IMR-90 (cell line): ENCODE measurements around the gene ACHE. TPM values are rescaled to one million over a fixed set of nuclear protein-coding genes. Genes with fewer than 3 reads are reported as not detected.

Experiments
- ATAC-seq: fragments of 200-7000 bp; cut with Tn5 transposase; 2 replicates; pipeline ENCODE4 v1.9.1; 2020; ENCODE audit warnings: low read depth, mild to moderate bottlenecking, moderate library complexity
- BruUV-seq: library from RNA; stranded (reverse); fragments of 400-500 nt; replicated peaks from 2 replicates; lab custom pipeline; 2021; lab: Mats Ljungman, UMichigan
- CTCF ChIA-PET: fragments of 300-600 bp; formaldehyde crosslinking; extraction: SDS; loops from one replicate; lab custom pipeline; 2021; ENCODE audit warnings: antibody characterized with exemption; lab: Yijun Ruan, JAX
- POLR2A ChIA-PET: fragments of 300-600 bp; sonication (Branson Sonifier 250); formaldehyde crosslinking; loops from one replicate; lab custom pipeline; 2022; ENCODE audit warnings: antibody characterized with exemption; ENCODE audit not compliant: unreplicated experiment; lab: Charles Lee
- DNase-seq: peaks from one replicate; pipeline ENCODE4 v3.0.0; 2013
- H2AFZ ChIP-seq: replicated peaks from 2 replicates; pipeline ENCODE3; 2013; ENCODE audit warnings: low read length, mild to moderate bottlenecking; ENCODE audit not compliant: poor library complexity
- H2AK5ac ChIP-seq: 2 replicates; pipeline ENCODE4 v1.6.1; 2013; ENCODE audit warnings: low read depth, low read length, inconsistent platforms
- H2AK9ac ChIP-seq: replicated peaks from 2 replicates; pipeline ENCODE3; 2013; ENCODE audit warnings: mild to moderate bottlenecking, low read depth, low read length, moderate library complexity; ENCODE audit not compliant: poor library complexity
- H2BK120ac ChIP-seq: 2 replicates; pipeline ENCODE4 v1.6.1; 2013; ENCODE audit warnings: low read depth, low read length, inconsistent platforms
- H2BK15ac ChIP-seq: 3 replicates; pipeline ENCODE4 v1.6.1; 2013; ENCODE audit warnings: low read depth, low read length, inconsistent platforms
- H2BK20ac ChIP-seq: 2 replicates; pipeline ENCODE4 v1.6.1; 2013; ENCODE audit warnings: low read depth, mild to moderate bottlenecking, inconsistent platforms, low read length, moderate library complexity
- H2BK5ac ChIP-seq: 2 replicates; pipeline ENCODE4 v1.6.1; 2013; ENCODE audit warnings: mild to moderate bottlenecking, low read depth, low read length, inconsistent platforms; ENCODE audit not compliant: poor library complexity, severe bottlenecking
- H3K14ac ChIP-seq: replicated peaks from 2 replicates; pipeline ENCODE4 v1.6.1; 2013; ENCODE audit warnings: low read depth, low read length, inconsistent platforms
- H3K18ac ChIP-seq: 2 replicates; pipeline ENCODE4 v1.6.1; 2013; ENCODE audit warnings: low read depth, low read length, control low read depth
- H3K23ac ChIP-seq: 2 replicates; pipeline ENCODE4 v1.6.1; 2013; ENCODE audit warnings: low read depth, low read length, inconsistent platforms
- H3K27ac ChIP-seq: 2 replicates; pipeline ENCODE4 v1.5.1; 2013; ENCODE audit warnings: mild to moderate bottlenecking, control low read depth, low read length; ENCODE audit not compliant: insufficient read depth
- H3K27me3 ChIP-seq: 2 replicates; pipeline ENCODE4 v1.6.1; 2013; ENCODE audit warnings: low read length; ENCODE audit not compliant: control insufficient read depth, insufficient read depth
- H3K36me3 ChIP-seq: 2 replicates; pipeline ENCODE4 v1.6.1; 2013; ENCODE audit warnings: low read length, mixed read lengths; ENCODE audit not compliant: control insufficient read depth, insufficient read depth
- H3K4ac ChIP-seq: 2 replicates; pipeline ENCODE4 v1.6.1; 2013; ENCODE audit warnings: low read depth, low read length, inconsistent platforms
- H3K4me1 ChIP-seq: 2 replicates; pipeline ENCODE4 v1.6.1; 2013; ENCODE audit warnings: low read length, mixed read lengths; ENCODE audit not compliant: control insufficient read depth, insufficient read depth
- H3K4me2 ChIP-seq: 2 replicates; pipeline ENCODE4 v1.6.1; 2013; ENCODE audit warnings: low read depth, mild to moderate bottlenecking, control low read depth, low read length, moderate library complexity
- H3K4me3 ChIP-seq: 2 replicates; pipeline ENCODE4 v1.5.1; 2013; ENCODE audit warnings: low read depth, mild to moderate bottlenecking, control low read depth, low read length, moderate library complexity; ENCODE audit not compliant: insufficient read depth
- H3K56ac ChIP-seq: 2 replicates; pipeline ENCODE4 v1.6.1; 2013; ENCODE audit warnings: low read length, inconsistent platforms; ENCODE audit not compliant: insufficient read depth; ENCODE audit errors: extremely low read depth
- H3K79me1 ChIP-seq, 2 experiments: 2 replicates each; pipeline ENCODE4 v1.6.1; 2013; ENCODE audit warnings: low read length in 2 of 2, inconsistent platforms in 1 of 2, low read depth in 1 of 2
- H3K9ac ChIP-seq: 2 replicates; pipeline ENCODE4 v1.6.1; 2013; ENCODE audit warnings: low read depth, low read length, control low read depth
- H3K9me1 ChIP-seq: 2 replicates; pipeline ENCODE4 v1.6.1; 2013; ENCODE audit warnings: low read length, inconsistent platforms; ENCODE audit not compliant: insufficient read depth
- H3K9me3 ChIP-seq: 2 replicates; pipeline ENCODE4 v1.6.1; 2013; ENCODE audit warnings: low read length; ENCODE audit not compliant: control insufficient read depth, insufficient read depth
- H4K20me1 ChIP-seq: 2 replicates; pipeline ENCODE4 v1.6.1; 2013; ENCODE audit warnings: low read length, inconsistent platforms; ENCODE audit not compliant: insufficient read depth
- H4K5ac ChIP-seq: 2 replicates; pipeline ENCODE4 v1.6.1; 2013; ENCODE audit warnings: mild to moderate bottlenecking, low read depth, low read length, control low read depth
- H4K8ac ChIP-seq, 2 experiments: 2 replicates each; pipeline ENCODE4 v1.6.1; 2013; ENCODE audit warnings: low read depth in 2 of 2, low read length in 2 of 2, control low read depth in 1 of 2, inconsistent platforms in 1 of 2
- H4K91ac ChIP-seq: 2 replicates; pipeline ENCODE4 v1.6.1; 2013; ENCODE audit warnings: low read depth, low read length, inconsistent platforms; ENCODE audit not compliant: insufficient read depth
- BHLHE40 ChIP-seq: fragments of 150-350 bp; IDR thresholded peaks from 2 replicates; pipeline ENCODE4 v1.6.1; 2016; ENCODE audit warnings: mild to moderate bottlenecking, low read depth, low read length
- CEBPB ChIP-seq: IDR thresholded peaks from 2 replicates; pipeline ENCODE4 v1.6.1; 2012; ENCODE audit warnings: low read depth, low read length, improper control_type of control experiment
- CTCF ChIP-seq: conservative IDR thresholded peaks from 2 replicates; pipeline ENCODE4 v1.5.1; 2012; ENCODE audit warnings: mild to moderate bottlenecking, low read depth, low read length, improper control_type of control experiment
- FOS ChIP-seq: fragments of 150-350 bp; IDR thresholded peaks from 2 replicates; pipeline ENCODE4 v1.6.1; 2016; ENCODE audit warnings: low read depth, low read length
- MAFK ChIP-seq: IDR thresholded peaks from 2 replicates; pipeline ENCODE4 v1.6.1; 2012; ENCODE audit warnings: low read depth, low read length, improper control_type of control experiment
- MAZ ChIP-seq: IDR thresholded peaks from 2 replicates; pipeline ENCODE4 v1.6.1; 2012; ENCODE audit warnings: low read depth, mild to moderate bottlenecking, low read length, improper control_type of control experiment, moderate library complexity, borderline replicate concordance
- MXI1 ChIP-seq: IDR thresholded peaks from 2 replicates; pipeline ENCODE4 v1.6.1; 2012; ENCODE audit warnings: low read depth, mild to moderate bottlenecking, low read length, moderate library complexity, borderline replicate concordance
- NFE2L2 ChIP-seq: fragments of 150-350 bp; IDR thresholded peaks from 2 replicates; pipeline ENCODE4 v1.6.1; 2016; ENCODE audit warnings: low read depth, mild to moderate bottlenecking, low read length
- POLR2A ChIP-seq: IDR thresholded peaks from 2 replicates; pipeline ENCODE4 v1.6.1; 2012; ENCODE audit warnings: mild to moderate bottlenecking, low read depth, low read length
- RAD21 ChIP-seq: IDR thresholded peaks from 2 replicates; pipeline ENCODE4 v1.6.1; 2012; ENCODE audit warnings: low read length, improper control_type of control experiment
- RCOR1 ChIP-seq: IDR thresholded peaks from 2 replicates; pipeline ENCODE4 v1.6.1; 2012; ENCODE audit warnings: mild to moderate bottlenecking, low read length, improper control_type of control experiment; ENCODE audit not compliant: insufficient replicate concordance
- RFX5 ChIP-seq: IDR thresholded peaks from 2 replicates; pipeline ENCODE4 v1.8.0; 2012; ENCODE audit warnings: low read depth, mild to moderate bottlenecking, low read length, moderate library complexity
- SMC3 ChIP-seq: fragments of 150-350 bp; IDR thresholded peaks from 2 replicates; pipeline ENCODE4 v1.6.1; 2016; ENCODE audit warnings: low read depth, mild to moderate bottlenecking, antibody characterized with exemption, low read length, moderate library complexity
- USF2 ChIP-seq: fragments of 150-350 bp; IDR thresholded peaks from 2 replicates; pipeline ENCODE4 v1.6.1; 2017; ENCODE audit warnings: mild to moderate bottlenecking, antibody characterized with exemption, low read length, low read depth
- WGBS, 2 experiments: methylation state at CpG; one replicate each; pipeline versions ENCODE4 v1.1.5 to v1.1.7; 2013; ENCODE audit warnings: missing lambda C conversion rate in 2 of 2; ENCODE audit not compliant: insufficient read length in 1 of 2; ENCODE audit errors: extremely low coverage in 2 of 2; 5-methylcytosine and 5-hydroxymethylcytosine counted together
- dilution Hi-C: fragments of 300-500 bp; cut with HindIII; formaldehyde crosslinking; loops from one replicate; pipeline ENCODE4 v1.14.3; 2018; ENCODE audit warnings: low sequenced_read_pairs; ENCODE audit not compliant: unreplicated experiment
- in situ Hi-C: fragments of 300-500 bp; cut with MboI; formaldehyde crosslinking; loops from 3 replicates; pipeline ENCODE4 v1.14.3; 2019; ENCODE audit warnings: low sequenced_read_pairs, inconsistent platforms, mixed read lengths
- intact Hi-C: fragments of 100-400 bp; cut with micrococcal nuclease; formaldehyde crosslinking; loops from 2 replicates; pipeline ENCODE4 v1.10.0; 2022
- polyA plus RNA-seq, 3 experiments: library from polyadenylated mRNA; depleted of rRNA; stranded (reverse); fragments of >200 nt; gene quantifications; 2 replicates each; pipeline ENCODE4 v1.2.3, GENCODE V29; 2012; ENCODE audit warnings: low replicate concordance in 1 of 3
- total RNA-seq: library from RNA; depleted of rRNA; stranded (reverse); fragments of >200 nt; gene quantifications from 2 replicates; pipeline ENCODE4 v1.2.3, GENCODE V29; 2012

Gene ACHE
- total and polyA plus RNA-seq, 2 of the 4 experiments (the other 2 are of a cell fraction) = 0.41 TPM; not detected in 1

GRCh38 chr7:100854146-100854895 is 41.4 kb downstream of the ACHE start:
- Histone ChIP-seq H3K23ac (no peak overlapping the region), H2BK15ac (no peak overlapping the region), H3K9me1 (no peaks in the 10 kb centered on the region), H3K27ac (no peak overlapping the region), H2BK20ac (no peak overlapping the region), H3K27me3 (no peaks in the 10 kb centered on the region), H3K56ac (no peak overlapping the region), H3K14ac (no peak overlapping the region), H4K8ac (no peak overlapping the region), H2BK120ac (no peak overlapping the region), H3K36me3 (peaks cover 8% of the 10 kb centered on the region; the same call in 1 of the 2 replicates), H3K79me1 (peaks cover 8 to 17% of the 10 kb centered on the region in 2 experiments), H3K4me1 (no peaks in the 10 kb centered on the region), H2AK5ac (no peak overlapping the region), H3K4me2 (no peak overlapping the region), H4K20me1 (no peaks in the 10 kb centered on the region; the same call in none of the 2 replicates), H3K9ac (no peak overlapping the region), H2AK9ac (peak overlapping the region; percentile 61), H2AFZ (no peak overlapping the region), H3K9me3 (no peaks in the 10 kb centered on the region), H4K5ac (no peak overlapping the region), H2BK5ac (no peak overlapping the region), H4K91ac (no peak overlapping the region), H3K4me3 (no peak overlapping the region), H3K18ac (no peak overlapping the region), H3K4ac (no peak overlapping the region)
- in situ Hi-C loops (loop anchor here (25.0 kb wide), 2 partner anchors 267 to 392 kb away; partner anchors contain the start of genes FBXO24, LRCH4 and SPACDR), dilution Hi-C loops (no loop called here), intact Hi-C loops (loop anchor here (5.0 kb wide), 2 partner anchors 52 to 242 kb away; partner anchors contain the start of gene MOSPD3)
- POLR2A ChIA-PET = interaction anchor here (0.6 kb wide), 1 partner anchor 305 kb away, joined by 4 read pairs; no protein-coding TSS in a partner anchor
- ATAC-seq (no peak), DNase-seq (no peak)
- no TSS peak for BruUV-seq
- TF ChIP-seq CEBPB (no peak), CTCF (no peak), RAD21 (no peak), POLR2A (no peak), MAFK (no peak), USF2 (no peak), SMC3 (no peak), RFX5 (no peak), MXI1 (no peak), FOS (no peak), NFE2L2 (no peak), MAZ (no peak), RCOR1 (no peak), BHLHE40 (no peak)
- CTCF ChIA-PET = no interaction called here
- 83% methylated on average over 3 of the region's 14 CpGs; no CpG with 5 or more reads in 1 of the 2 experiments for WGBS, 2 experiments
